EL (cell line): ENCODE data around the gene PCNX3.

ENCODE experiments used
- DNase-seq: peaks from one replicate; pipeline ENCODE4 v3.0.0-alpha.2; 2016

The PCNX3 gene

GRCh38 chr11:65615229-65615949, at the start of gene PCNX3:
Gene PCNX3, plus strand, starts transcription at chr11:65615776. Its CDS starts 536 bp downstream, at chr11:65616312.
- DNase-seq = peak; percentile 100

GRCh38 chr11:65569164-65569972, 46.2 kb upstream of the PCNX3 start:
- no peak for DNase-seq

- DNase-seq = peak; percentile 99
These were observed 45.3 kb upstream of the PCNX3 start, which contains the start of gene ZNRD2 for GRCh38 chr11:65569973-65570918. Gene ZNRD2, plus strand, starts transcription at chr11:65570477. Its CDS starts 15 bp downstream, at chr11:65570492.

- DNase-seq = no peak
These were observed 44.2 kb upstream of the PCNX3 start for GRCh38 chr11:65571420-65571819.

GRCh38 chr11:65571940-65572339, 43.6 kb upstream of the PCNX3 start:
- DNase-seq = no peak

- peak; percentile 88 for DNase-seq
These were observed 43.1 kb upstream of the PCNX3 start, which contains the start of gene FAM89B for GRCh38 chr11:65572356-65573051. Gene FAM89B, plus strand, starts transcription at chr11:65572538. Its CDS starts 132 bp downstream, at chr11:65572670.

- no peak for DNase-seq
These were observed 42.0 kb upstream of the PCNX3 start for GRCh38 chr11:65573391-65574079.

GRCh38 chr11:65574109-65574810, 41.3 kb upstream of the PCNX3 start:
- peak; percentile 98 for DNase-seq

GRCh38 chr11:65574811-65575567, 40.6 kb upstream of the PCNX3 start:
- DNase-seq = no peak

- peak; percentile 62 for DNase-seq
These were observed 39.9 kb upstream of the PCNX3 start, which contains the start of gene EHBP1L1 for GRCh38 chr11:65575568-65576231. Gene EHBP1L1, plus strand, starts transcription at chr11:65576053. Its CDS starts 250 bp downstream, at chr11:65576303.

GRCh38 chr11:65576232-65576866, 39.2 kb upstream of the PCNX3 start:
- no peak for DNase-seq

GRCh38 chr11:65576867-65577755, 38.5 kb upstream of the PCNX3 start:
- DNase-seq = peak; percentile 85

GRCh38 chr11:65577756-65578109, 37.8 kb upstream of the PCNX3 start:
- DNase-seq = no peak

GRCh38 chr11:65578134-65578533, 37.4 kb upstream of the PCNX3 start:
- no peak for DNase-seq

- DNase-seq = no peak
These were observed 36.9 kb upstream of the PCNX3 start for GRCh38 chr11:65578667-65579066.

GRCh38 chr11:65579291-65579690, 36.3 kb upstream of the PCNX3 start:
- DNase-seq = no peak

GRCh38 chr11:65580031-65580692, 35.4 kb upstream of the PCNX3 start:
- DNase-seq = no peak
